ENCODE data around the gene RNF213. TPM values are rescaled to one million over a fixed set of nuclear protein-coding genes. Genes with fewer than 3 reads are reported as not detected.

Gene RNF213
- total and polyA plus RNA-seq, 2 of the 8 experiments (the other 6 are each of a cell fraction or from before 2014, with no cell fraction given), result 33.8 to 62.8 TPM

- H3K27me3 ChIP-seq (replicated peaks in 1 of 4; ENCODE audit: control insufficient read depth in 3 of 4, extremely low read depth in 1 of 4, insufficient read depth in 3 of 4, low read length in 3 of 4), result no peaks in the 10 kb centered on the region
- no peak for FAIRE-seq
- CTCF ChIA-PET (ENCODE audit: partially characterized antibody), result interaction anchor here (0.7 to 5.5 kb wide), 2 partner anchors 10 to 13 kb away, joined by 3 to 53 read pairs; no protein-coding TSS in a partner anchor
- TF ChIP-seq SIRT6 (IDR thresholded peaks at IDR 0.05; ENCODE audit: low read length) (no peak), KDM5A (IDR thresholded peaks at IDR 0.05; ENCODE audit: low read length) (no peak), NANOG (IDR thresholded peaks at IDR 0.05; ENCODE audit: insufficient read depth, low read depth, low read length, poor library complexity, severe bottlenecking) (no peak), RBBP5 (IDR thresholded peaks at IDR 0.05; ENCODE audit: borderline replicate concordance, low read depth, low read length) (no peak), SP2 (IDR thresholded peaks at IDR 0.05; ENCODE audit: low read length) (no peak), FOSL1 (IDR thresholded peaks at IDR 0.05; ENCODE audit: insufficient read depth, low read depth, low read length) (no peak), EGR1 (IDR thresholded peaks at IDR 0.05; ENCODE audit: borderline replicate concordance, low read depth, low read length) (no peak), KDM4A (IDR thresholded peaks at IDR 0.05; ENCODE audit: low read depth, low read length, severe bottlenecking) (no peak), SAP30 (IDR thresholded peaks at IDR 0.05; ENCODE audit: insufficient read depth, insufficient replicate concordance, low read length) (no peak), MAFK (IDR thresholded peaks at IDR 0.05; ENCODE audit: low read depth, low read length) (no peak), SIN3A (conservative IDR thresholded peaks at IDR 0.05 in 1 of 2, IDR thresholded peaks at IDR 0.05 in 1 of 2; ENCODE audit: low read depth in 1 of 2, low read length in 2 of 2) (no peak), CTBP2 (IDR thresholded peaks at IDR 0.05; ENCODE audit: borderline replicate concordance, insufficient read depth, insufficient read length, low read length) (no peak), TAF1 (IDR thresholded peaks at IDR 0.05; ENCODE audit: low read depth, low read length) (no peak)
Observed at GRCh38 chr17:80372922-80373570, 112.4 kb downstream of the RNF213 start.

More at GRCh38 chr17:80372922-80373570, 112.4 kb downstream of the RNF213 start:
- peaks cover 12 to 75% (median 42%) of the 10 kb centered on the region in 4 experiments for H3K36me3 ChIP-seq (ENCODE audit: control insufficient read depth in 2 of 4, insufficient read depth in 4 of 4, low read length in 3 of 4)
- no peak overlapping the region for H4K5ac ChIP-seq (ENCODE audit: insufficient read length, low read depth, low read length)
- no peak overlapping the region for H3K4ac ChIP-seq (replicated peaks; ENCODE audit: insufficient read length, low read depth, low read length)
- POLR2A ChIA-PET (ENCODE audit: partially characterized antibody), result no interaction called here
- H3K9ac ChIP-seq (replicated peaks in 1 of 4; ENCODE audit: extremely low read depth in 1 of 4, low read depth in 3 of 4, low read length in 3 of 4), result no peak overlapping the region
- no peak for DNase-seq (ENCODE audit: low read depth in 1 of 2, low spot score in 2 of 2)
- no peaks in the 10 kb centered on the region for H3K9me3 ChIP-seq (ENCODE audit: insufficient read depth in 2 of 2, low read depth in 1 of 2, low read length in 1 of 2)
- no peak overlapping the region for H3K27ac ChIP-seq (ENCODE audit: low read depth, low read length)
- H2BK5ac ChIP-seq (ENCODE audit: low read depth, low read length), result no peak overlapping the region
- H2BK120ac ChIP-seq (replicated peaks; ENCODE audit: low read depth, low read length), result no peak overlapping the region
- 89% methylated on average over 16 of the region's 18 CpGs; no CpG with 5 or more reads in 1 of the 2 experiments for WGBS, 2 experiments (ENCODE audit: extremely low coverage in 1 of 2, insufficient coverage in 1 of 2, insufficient read length in 1 of 2, insufficient replicate concordance in 2 of 2, low coverage in 1 of 2, low lambda C conversion rate in 2 of 2, missing lambda C conversion rate in 1 of 2)
- H2AFZ ChIP-seq (ENCODE audit: low read length), result no peak overlapping the region
- H4K20me1 ChIP-seq (replicated peaks in 1 of 2; ENCODE audit: control insufficient read depth in 1 of 2, insufficient read depth in 2 of 2, low read length in 2 of 2), result peaks cover under 1 to 1% of the 10 kb centered on the region in 2 experiments
- no peak overlapping the region for H2AK5ac ChIP-seq (ENCODE audit: low read depth, low read length)
- no peaks in the 10 kb centered on the region for H3K79me1 ChIP-seq (ENCODE audit: low read depth, low read length)
- H3K18ac ChIP-seq (ENCODE audit: extremely low read depth, low read length), result no peak overlapping the region
- H3K79me2 ChIP-seq (ENCODE audit: control insufficient read depth in 1 of 2, insufficient read depth in 2 of 2, low read length in 2 of 2), result no peaks in the 10 kb centered on the region
- no peak overlapping the region for H2BK20ac ChIP-seq (ENCODE audit: low read length)
- H4K8ac ChIP-seq (ENCODE audit: extremely low read depth, insufficient read depth, low read length), result no peak overlapping the region
- no peak overlapping the region for H3K56ac ChIP-seq (replicated peaks; ENCODE audit: insufficient read length, low read depth, low read length)
- H2BK15ac ChIP-seq (ENCODE audit: low read length), result no peak overlapping the region
- H2BK12ac ChIP-seq (ENCODE audit: low read depth, low read length), result no peak overlapping the region
- no peak overlapping the region for H3K14ac ChIP-seq (ENCODE audit: insufficient read length)
- H3K23me2 ChIP-seq (ENCODE audit: low read depth, low read length), result no peaks in the 10 kb centered on the region
- no peak overlapping the region for H4K91ac ChIP-seq (replicated peaks; ENCODE audit: insufficient read length, low read length)
- H3K4me3 ChIP-seq (ENCODE audit: extremely low read depth in 1 of 4, insufficient read depth in 2 of 4, low read depth in 3 of 4, low read length in 4 of 4), result no peak overlapping the region
- H3K4me1 ChIP-seq (replicated peaks in 1 of 4; ENCODE audit: control insufficient read depth in 3 of 4, insufficient read depth in 4 of 4, low read length in 3 of 4), result peaks cover 0 to 4% (median 0%) of the 10 kb centered on the region in 4 experiments; a peak in 3 of 7 replicates
- H3K4me2 ChIP-seq (ENCODE audit: insufficient read depth in 1 of 2, low read depth in 2 of 2, low read length in 2 of 2), result no peak overlapping the region
- no peak overlapping the region for H3K23ac ChIP-seq (ENCODE audit: insufficient read length)

All from H1 (cell line).